ENCODE results near the gene HCRTR2.

DNA sequence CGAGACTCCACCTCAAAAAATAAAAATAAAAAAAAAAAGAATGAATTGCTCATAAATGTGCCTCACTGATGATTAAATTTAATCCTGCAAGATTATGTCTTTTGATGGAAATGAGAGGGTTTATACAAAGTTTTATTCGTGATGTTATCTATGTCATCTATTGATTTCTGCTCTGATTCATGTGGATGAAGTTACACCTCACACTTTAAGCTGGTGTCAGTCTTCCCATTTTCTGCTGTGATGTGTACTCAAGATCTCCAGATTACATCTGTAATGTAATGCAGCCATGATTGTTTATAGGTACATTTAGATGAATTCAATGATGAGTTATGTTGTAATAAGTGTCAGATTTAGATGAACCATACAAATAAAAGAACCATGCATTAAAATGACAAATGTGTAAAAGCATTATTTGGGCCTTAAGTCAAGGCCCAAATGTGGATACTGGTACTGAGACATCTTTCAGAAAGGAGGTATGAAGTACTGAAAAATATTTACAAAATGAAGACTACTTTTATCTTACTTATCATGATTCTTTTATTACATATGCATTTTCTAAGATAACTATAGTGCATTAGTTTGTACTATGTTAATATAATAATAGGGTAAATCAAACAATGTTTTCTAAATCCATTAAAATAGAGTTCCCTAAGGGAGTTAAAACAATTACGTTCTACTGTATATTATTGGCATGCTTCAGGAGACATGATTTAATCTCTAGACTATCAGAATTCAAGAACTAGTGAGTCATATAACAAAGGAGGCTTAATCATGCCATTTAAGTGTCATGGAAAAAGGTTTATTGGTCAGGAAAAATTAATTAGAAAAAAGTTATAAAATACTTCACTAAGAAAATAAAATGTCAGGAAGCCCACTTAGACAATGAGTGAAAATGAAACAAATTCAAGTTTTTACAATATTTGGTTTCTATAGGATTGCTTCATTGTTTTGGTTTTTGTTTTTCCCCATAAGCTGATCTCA lies 34.5 kb downstream of the HCRTR2 start:
- no peak for TF ChIP-seq RAD21 (IDR thresholded peaks at IDR 0.05)
- TF ChIP-seq, protein P1, sequence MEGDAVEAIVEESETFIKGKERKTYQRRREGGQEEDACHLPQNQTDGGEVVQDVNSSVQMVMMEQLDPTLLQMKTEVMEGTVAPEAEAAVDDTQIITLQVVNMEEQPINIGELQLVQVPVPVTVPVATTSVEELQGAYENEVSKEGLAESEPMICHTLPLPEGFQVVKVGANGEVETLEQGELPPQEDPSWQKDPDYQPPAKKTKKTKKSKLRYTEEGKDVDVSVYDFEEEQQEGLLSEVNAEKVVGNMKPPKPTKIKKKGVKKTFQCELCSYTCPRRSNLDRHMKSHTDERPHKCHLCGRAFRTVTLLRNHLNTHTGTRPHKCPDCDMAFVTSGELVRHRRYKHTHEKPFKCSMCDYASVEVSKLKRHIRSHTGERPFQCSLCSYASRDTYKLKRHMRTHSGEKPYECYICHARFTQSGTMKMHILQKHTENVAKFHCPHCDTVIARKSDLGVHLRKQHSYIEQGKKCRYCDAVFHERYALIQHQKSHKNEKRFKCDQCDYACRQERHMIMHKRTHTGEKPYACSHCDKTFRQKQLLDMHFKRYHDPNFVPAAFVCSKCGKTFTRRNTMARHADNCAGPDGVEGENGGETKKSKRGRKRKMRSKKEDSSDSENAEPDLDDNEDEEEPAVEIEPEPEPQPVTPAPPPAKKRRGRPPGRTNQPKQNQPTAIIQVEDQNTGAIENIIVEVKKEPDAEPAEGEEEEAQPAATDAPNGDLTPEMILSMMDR (IDR thresholded peaks at IDR 0.05; ENCODE audit: low read depth, low read length, missing input control), result no peak
- TF ChIP-seq, protein P2, sequence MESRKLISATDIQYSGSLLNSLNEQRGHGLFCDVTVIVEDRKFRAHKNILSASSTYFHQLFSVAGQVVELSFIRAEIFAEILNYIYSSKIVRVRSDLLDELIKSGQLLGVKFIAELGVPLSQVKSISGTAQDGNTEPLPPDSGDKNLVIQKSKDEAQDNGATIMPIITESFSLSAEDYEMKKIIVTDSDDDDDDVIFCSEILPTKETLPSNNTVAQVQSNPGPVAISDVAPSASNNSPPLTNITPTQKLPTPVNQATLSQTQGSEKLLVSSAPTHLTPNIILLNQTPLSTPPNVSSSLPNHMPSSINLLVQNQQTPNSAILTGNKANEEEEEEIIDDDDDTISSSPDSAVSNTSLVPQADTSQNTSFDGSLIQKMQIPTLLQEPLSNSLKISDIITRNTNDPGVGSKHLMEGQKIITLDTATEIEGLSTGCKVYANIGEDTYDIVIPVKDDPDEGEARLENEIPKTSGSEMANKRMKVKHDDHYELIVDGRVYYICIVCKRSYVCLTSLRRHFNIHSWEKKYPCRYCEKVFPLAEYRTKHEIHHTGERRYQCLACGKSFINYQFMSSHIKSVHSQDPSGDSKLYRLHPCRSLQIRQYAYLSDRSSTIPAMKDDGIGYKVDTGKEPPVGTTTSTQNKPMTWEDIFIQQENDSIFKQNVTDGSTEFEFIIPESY (IDR thresholded peaks at IDR 0.05), result no peak
- TF ChIP-seq EGR1 (IDR thresholded peaks at IDR 0.05; ENCODE audit: low read depth in 2 of 2), result no peak
- no peak for TF ChIP-seq TAF1 (conservative IDR thresholded peaks at IDR 0.05)
- TF ChIP-seq, protein P3, sequence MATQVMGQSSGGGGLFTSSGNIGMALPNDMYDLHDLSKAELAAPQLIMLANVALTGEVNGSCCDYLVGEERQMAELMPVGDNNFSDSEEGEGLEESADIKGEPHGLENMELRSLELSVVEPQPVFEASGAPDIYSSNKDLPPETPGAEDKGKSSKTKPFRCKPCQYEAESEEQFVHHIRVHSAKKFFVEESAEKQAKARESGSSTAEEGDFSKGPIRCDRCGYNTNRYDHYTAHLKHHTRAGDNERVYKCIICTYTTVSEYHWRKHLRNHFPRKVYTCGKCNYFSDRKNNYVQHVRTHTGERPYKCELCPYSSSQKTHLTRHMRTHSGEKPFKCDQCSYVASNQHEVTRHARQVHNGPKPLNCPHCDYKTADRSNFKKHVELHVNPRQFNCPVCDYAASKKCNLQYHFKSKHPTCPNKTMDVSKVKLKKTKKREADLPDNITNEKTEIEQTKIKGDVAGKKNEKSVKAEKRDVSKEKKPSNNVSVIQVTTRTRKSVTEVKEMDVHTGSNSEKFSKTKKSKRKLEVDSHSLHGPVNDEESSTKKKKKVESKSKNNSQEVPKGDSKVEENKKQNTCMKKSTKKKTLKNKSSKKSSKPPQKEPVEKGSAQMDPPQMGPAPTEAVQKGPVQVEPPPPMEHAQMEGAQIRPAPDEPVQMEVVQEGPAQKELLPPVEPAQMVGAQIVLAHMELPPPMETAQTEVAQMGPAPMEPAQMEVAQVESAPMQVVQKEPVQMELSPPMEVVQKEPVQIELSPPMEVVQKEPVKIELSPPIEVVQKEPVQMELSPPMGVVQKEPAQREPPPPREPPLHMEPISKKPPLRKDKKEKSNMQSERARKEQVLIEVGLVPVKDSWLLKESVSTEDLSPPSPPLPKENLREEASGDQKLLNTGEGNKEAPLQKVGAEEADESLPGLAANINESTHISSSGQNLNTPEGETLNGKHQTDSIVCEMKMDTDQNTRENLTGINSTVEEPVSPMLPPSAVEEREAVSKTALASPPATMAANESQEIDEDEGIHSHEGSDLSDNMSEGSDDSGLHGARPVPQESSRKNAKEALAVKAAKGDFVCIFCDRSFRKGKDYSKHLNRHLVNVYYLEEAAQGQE (IDR thresholded peaks at IDR 0.05), result no peak
- no peak for TF ChIP-seq HNF4G (IDR thresholded peaks at IDR 0.05)
- no peak for TF ChIP-seq FOXA2 (IDR thresholded peaks at IDR 0.05)

Data from liver (tissue), 3 donors.